Amniotic epithelial cell (primary cell): ENCODE measurements around the gene EPHA10.
"Not testable (repeated sequence)": the region's sequence is repeated elsewhere in the genome, so short reads cannot be mapped to it uniquely, and the experiment has no call there.

Source experiments
- DNase-seq: peaks from one replicate; pipeline ENCODE4 v3.0.0-alpha.2; 2010; ENCODE audit warnings: low read depth

The EPHA10 gene

DNA sequence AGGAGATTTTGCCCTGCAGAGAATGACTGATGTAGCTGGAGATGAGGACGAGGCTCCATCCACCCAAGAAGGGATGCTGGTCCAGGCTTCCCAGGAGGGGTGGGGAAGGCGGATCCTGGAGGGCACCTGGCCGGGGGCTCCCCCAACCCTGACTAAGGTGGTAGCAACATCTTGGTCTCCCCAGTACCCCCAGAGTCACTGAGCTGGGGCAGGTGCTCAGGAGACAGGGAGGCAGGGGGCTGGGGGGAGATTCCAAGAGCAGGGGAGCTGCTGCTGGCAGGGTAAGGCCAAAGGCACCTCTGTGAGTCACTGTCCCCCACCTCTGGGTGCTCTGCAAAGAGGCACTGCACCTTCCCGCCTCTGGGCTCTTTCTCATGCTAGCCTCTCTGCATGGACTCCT, 48.6 kb downstream of the EPHA10 start:
- DNase-seq, result no peak

- DNase-seq, result no peak
Measured at GRCh38 chr1:37714689-37715088, 50.2 kb downstream of the EPHA10 start.

- no peak for DNase-seq
Measured at GRCh38 chr1:37714226-37714625, 50.7 kb downstream of the EPHA10 start.

GRCh38 chr1:37708471-37708870, 56.4 kb downstream of the EPHA10 start:
- no peak for DNase-seq

DNA sequence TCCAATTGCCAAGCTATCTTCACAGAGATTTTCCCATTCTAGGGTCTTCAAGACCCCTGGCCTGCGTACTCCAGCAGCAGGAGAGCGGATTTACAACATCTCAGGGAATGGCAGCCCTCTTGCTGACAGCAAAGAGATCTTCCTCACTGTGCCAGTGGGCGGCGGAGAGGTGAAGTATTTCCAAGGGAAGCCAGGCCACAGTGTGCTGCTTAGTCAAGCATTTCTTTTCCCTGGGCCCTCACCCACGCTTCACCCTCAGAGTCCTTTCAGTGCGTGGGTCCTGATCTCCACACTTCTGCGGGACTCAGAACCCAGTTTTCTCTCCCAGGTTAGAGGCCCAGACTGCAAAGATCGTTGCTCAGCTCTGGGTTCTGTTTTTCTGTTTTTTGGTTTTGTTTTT, 59.5 kb downstream of the EPHA10 start:
- no peak for DNase-seq

- no peak for DNase-seq
Measured at GRCh38 chr1:37704966-37705365, 60.0 kb downstream of the EPHA10 start.

DNA sequence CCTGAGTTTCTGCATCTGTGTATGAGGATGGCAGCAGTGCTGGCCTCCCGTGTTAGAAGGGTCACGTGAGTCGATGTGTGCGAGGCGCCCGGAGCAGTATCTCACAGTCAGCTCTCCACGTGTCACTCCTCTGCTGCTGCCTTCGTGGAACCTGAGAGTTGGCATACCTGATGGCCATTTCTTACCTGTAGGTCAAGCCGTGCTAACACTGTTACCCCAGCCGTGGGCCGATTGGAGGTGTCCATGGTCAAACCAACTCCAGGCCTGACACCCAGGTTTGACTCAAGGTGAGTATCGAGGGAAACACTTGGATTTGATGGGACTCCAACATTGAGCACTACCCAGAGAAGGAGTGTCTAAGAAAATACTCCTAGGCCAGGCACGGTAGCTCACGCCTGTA, 61.9 kb downstream of the EPHA10 start:
- no peak for DNase-seq

GRCh38 chr1:37701051-37701450, 63.9 kb downstream of the EPHA10 start:
- DNase-seq, result peak; percentile 70

DNA sequence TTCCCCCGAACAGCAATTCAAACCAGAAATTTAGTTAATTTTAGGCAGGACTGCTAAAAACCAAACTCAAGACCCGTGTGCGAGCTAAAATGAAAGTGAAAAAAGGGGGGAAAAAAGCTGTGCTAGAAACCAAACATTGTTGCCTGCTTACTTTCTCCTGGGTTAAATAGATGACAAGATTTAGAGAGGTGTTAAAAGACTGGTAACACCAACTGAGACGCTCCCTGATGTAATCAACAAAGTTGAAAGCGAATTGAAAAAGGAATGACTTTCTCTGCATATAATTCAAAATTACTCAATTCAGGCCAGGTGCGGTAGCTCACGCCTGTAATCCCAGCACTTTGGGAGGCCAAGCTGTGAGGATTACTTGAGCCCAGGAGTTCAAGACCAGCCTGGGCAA, 65.8 kb downstream of the EPHA10 start:
- DNase-seq, result no peak

GRCh38 chr1:37697737-37698136, 67.2 kb downstream of the EPHA10 start:
- no peak for DNase-seq

DNA sequence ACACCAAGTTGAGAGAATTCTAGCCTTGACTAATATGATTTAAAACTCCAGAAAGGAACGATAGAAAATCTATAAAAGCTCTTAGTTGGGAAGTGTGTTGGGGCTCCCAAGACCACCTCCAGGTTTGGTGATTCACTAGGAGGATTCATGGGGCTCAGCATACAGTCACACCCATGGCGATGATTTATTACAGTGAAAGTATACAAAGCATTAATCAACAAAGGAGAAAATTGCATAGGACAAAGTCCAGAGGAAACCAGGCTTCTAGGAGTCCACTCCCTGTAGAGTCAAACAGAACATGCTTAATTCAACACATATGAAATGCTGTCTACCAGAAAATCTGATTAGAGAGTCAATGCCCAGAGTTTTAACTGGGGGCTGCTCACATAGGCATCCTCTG, 67.8 kb downstream of the EPHA10 start:
- no peak for DNase-seq

DNA sequence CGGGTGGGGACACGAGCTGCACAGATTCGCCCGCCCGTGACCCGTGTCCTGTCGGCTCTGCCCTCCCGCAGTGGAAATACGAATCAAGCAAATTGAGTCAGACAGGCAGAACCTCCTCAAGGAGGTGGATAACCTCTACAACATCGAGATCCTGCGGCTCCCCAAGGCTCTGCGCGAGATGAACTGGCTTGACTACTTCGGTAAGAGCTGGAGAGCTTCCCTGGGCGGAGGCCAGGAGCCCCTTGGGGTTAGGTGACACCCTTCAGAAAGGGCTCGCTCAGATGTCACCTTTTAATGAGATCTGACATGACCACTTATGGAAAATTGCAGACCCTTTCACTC, 72.1 kb downstream of the EPHA10 start:
- no peak for DNase-seq

GRCh38 chr1:37692078-37692833, 72.7 kb downstream of the EPHA10 start, which contains the start of gene CDCA8:
Gene CDCA8 (plus strand): TSS chr1:37692516. CDS start chr1:37692691, 175 bp downstream.
- DNase-seq, result peak; percentile 97

DNA sequence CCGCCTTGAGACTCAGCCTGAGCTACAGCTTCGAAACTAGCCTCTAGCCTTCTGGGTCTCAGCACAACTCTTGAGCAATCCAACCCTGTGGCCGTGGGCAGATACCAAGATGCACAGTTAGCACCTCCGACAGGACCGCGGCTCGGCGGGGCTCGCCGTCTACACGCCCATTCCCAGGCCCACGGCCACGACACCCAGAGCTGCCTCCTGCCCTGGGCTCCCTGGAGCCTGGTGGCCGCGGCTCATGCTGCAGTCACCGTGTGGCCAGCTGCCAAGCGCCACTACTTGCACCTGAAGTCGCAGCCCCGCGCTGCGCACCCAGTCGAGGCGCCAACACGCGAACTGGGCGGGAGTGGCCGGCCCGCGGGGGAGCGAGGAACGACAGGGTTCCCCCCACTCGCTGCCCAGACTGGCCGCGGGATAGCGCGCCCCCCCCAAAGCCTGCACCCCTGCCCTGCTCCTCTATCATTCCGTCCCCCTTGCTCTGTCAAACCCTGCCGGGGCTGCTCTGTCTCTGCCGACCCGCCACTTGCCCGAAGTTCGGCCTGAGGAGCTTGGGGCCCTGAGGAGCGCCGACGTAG, 73.3 kb downstream of the EPHA10 start:
- DNase-seq, result peak; percentile 77

- DNase-seq, result no peak
Measured at GRCh38 chr1:37688926-37689325, 76.0 kb downstream of the EPHA10 start.

GRCh38 chr1:37687764-37688163, 77.2 kb downstream of the EPHA10 start:
- DNase-seq, result not testable (repeated sequence)

- DNase-seq, result no peak
Measured at GRCh38 chr1:37685722-37686121, 79.2 kb downstream of the EPHA10 start.

GRCh38 chr1:37684182-37684581, 80.7 kb downstream of the EPHA10 start:
- not testable (repeated sequence) for DNase-seq

GRCh38 chr1:37682334-37682987, 82.5 kb downstream of the EPHA10 start:
- DNase-seq, result peak; percentile 45

GRCh38 chr1:37680933-37681332, 84.0 kb downstream of the EPHA10 start:
- no peak for DNase-seq

GRCh38 chr1:37677808-37678207, 87.1 kb downstream of the EPHA10 start:
- no peak for DNase-seq

GRCh38 chr1:37677143-37677439, 87.8 kb downstream of the EPHA10 start:
- DNase-seq, result no peak

DNA sequence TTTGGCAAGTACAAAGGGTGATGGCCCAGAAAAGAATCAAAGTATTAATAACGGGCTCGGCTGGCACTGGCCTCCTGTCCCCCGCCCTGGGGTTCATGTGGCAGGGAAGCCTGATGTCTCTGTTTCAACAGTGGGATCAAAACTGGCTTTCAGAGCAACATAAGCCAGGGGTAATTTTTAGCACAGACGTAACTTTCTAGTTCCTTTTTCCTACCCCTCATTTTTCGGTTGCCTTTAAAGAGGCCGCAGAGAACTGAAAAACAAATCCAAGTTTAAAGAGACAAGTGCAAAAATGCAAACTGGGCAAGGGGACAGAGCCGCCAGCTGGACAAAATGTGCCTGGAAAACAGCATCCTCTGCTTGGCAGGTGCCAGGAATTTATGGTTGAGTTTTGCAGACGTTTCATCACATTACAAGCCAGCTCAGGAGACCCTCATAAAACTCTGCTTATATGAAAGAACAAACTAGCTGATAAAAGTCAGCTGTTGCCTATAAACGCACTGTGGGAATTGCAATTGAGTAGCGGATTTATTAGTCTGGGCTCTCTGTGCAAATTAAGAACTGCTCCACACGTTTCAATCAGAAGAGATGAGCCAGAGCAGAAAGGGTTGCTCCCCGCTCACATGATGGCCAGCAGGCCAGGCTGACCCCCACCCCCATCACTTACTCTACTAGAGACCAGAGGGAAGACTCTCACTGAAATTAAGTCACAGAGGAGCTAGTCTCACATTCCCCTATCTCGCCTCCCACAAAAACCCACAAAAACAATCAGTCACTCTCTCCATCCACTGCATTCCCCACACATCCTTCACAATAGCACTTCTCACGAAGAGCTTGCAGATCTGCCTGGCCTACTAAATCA, 88.4 kb downstream of the EPHA10 start:
- DNase-seq, result peak; percentile 37
